Erythroblast (primary cell): ENCODE results near the gene DCK.
"Not testable (repeated sequence)": the region's sequence is repeated elsewhere in the genome, so short reads cannot be mapped to it uniquely, and the experiment has no call there.

Experiments used
- DNase-seq, 2 experiments: peaks; one replicate each; lab custom pipeline; 2025; lab: John Stamatoyannopoulos, UW
- GATA1 ChIP-seq: IDR thresholded peaks from 2 replicates; pipeline ENCODE4 v1.6.1; 2011; ENCODE audit warnings: low read depth, mild to moderate bottlenecking, control low read depth, low read length, moderate library complexity
- POLR2A ChIP-seq: IDR thresholded peaks from 2 replicates; pipeline ENCODE4 v1.6.1; 2011; ENCODE audit warnings: mild to moderate bottlenecking, low read length

DCK gene

DNA sequence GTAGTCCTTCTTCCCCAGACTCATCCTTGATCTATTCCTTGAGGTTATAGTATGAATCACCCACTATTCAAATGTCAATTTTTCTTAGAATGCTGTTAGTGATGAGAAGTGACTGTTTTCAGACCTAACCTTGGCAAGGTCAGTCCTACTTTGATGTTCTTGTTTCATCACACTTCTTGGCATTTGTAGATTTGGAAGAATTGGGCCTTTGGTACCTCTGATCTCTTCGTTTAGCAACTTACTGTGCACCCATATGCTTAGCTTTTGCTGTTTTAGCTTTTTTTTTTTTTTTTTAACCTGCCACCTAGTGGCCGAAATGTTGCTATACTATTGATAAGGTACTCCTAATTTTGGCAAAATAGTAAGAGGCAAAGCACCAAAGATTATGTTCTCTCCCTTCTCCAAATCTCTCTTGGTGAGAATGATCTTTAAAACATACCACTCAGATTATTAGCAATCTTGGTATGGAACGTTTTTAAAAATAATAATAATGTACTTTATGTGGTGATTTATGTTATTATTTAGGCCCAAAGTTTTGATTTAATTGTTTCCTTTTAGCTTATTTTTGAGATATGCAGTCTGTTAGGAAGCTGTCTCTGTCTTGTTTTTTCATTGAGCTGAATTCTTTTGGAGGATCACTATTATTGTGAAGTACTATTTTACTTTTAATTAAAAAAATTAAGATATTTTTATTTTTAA, 16.6 kb downstream of the DCK start:
- peak; percentile 66 to 74 for DNase-seq
- TF ChIP-seq GATA1, result no peak
- TF ChIP-seq POLR2A, result no peak

DNA sequence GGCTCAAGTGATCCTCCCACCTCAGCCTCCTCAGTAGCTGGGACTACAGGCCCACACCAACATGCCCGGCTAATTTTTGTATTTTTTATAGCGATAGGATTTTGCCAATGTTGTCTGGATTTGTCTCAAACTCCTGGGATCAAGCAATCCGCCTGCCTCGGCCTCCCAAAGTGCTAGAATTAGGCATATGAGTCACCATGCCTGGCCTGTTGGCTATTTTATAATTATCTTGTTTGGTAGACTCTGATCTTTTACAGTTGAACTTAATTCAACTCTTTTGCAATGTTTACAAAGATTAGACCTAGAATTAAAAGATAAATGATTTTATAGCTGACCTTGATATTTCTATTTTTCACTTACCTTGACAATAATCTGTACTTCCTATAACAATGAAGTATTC, 18.0 kb downstream of the DCK start:
- TF ChIP-seq GATA1, result no peak
- TF ChIP-seq POLR2A, result no peak
- no peak for DNase-seq

DNA sequence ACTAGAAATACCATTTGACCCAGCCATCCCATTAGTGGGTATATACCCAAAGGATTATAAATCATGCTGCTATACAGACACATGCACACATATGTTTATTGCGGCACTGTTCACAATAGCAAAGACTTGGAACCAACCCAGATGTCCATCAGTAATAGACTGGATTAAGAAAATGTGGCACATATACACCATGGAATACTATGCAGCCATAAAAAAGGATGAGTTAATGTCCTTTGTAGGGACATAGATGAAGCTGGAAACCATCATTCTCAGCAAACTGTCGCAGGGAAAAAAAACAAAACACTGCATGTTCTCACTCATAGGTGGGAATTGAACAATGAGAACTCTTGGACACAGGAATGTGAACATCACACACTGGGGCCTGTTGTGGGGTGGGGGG, 23.9 kb downstream of the DCK start:
- DNase-seq, result not testable (repeated sequence)

DNA sequence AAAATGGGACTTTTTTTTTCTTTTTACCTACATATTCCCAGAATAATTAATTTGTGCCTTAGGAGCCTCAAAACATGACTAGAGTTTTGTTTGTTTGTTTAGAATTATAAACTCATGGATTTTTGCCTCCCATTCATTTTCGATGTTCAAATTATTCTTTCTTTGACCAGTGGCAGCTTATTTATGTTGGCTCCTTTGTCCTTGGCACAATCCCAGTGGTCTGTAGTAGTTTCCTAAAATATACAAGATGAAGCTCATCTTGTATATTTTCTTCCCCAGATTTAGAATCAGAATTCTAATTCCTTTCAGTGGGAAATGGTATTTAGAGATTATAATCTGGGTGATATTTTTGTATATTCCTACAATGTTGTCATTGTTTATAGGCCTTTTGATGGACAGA, 27.2 kb downstream of the DCK start:
- DNase-seq, result no peak
- TF ChIP-seq GATA1 (no peak), POLR2A (no peak)

DNA sequence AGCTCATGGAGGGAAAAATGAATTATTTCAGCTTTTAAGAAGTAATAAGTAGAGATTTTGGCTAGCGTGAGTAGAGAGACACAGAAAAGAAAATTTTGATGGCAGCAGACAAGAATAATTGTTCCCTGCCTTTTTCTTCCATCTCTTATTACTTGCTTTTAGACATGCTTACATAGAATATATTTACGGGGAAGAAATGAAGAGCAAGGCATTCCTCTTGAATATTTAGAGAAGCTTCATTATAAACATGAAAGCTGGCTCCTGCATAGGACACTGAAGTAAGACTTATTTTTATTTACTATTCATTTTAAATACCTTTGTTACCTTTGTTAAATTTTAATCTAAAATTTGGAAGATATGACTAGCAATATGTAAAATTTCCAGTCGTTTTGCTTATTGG, 32.2 kb downstream of the DCK start:
- TF ChIP-seq POLR2A (no peak), GATA1 (no peak)
- no peak for DNase-seq

DNA sequence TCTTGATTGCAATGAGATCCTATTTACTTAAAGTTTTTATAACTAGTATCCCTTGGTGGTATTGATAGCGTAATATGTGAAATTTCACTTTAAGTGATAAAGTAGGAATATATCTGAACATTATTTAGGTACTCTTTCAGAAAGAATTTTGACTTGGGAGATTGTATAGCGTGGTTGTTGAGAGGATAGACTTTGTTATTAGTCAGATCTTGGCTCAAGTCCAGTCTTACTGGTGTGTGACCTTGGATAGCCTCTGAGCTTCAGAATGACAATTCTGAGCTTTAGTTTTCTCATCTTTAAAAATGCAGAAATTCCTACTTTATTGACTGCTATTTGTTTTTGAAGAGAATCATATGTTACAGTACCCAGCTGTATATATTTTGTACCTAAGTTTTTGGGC, 32.6 kb downstream of the DCK start:
- DNase-seq, result peak; percentile 76 to 87
- no peak for TF ChIP-seq POLR2A
- TF ChIP-seq GATA1, result no peak

DNA sequence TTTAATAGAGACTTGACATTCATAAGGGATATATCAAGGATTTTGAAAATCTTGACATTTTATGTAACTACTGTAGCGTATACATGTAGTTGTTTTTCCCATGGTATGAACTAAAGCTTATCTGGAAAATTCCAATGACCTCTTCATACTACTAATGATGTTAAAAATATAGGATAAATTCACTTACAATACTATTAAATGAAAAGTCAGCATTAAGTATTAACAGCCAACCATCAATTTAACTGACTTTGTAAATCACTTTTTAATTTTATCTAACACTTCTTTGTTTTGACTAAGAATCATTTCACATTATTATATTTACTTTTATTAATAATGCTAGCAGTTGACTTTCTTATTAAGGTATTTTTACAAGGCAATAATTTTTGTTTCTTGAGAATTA, 34.2 kb downstream of the DCK start:
- TF ChIP-seq GATA1 (no peak), POLR2A (no peak)
- DNase-seq, result no peak

DNA sequence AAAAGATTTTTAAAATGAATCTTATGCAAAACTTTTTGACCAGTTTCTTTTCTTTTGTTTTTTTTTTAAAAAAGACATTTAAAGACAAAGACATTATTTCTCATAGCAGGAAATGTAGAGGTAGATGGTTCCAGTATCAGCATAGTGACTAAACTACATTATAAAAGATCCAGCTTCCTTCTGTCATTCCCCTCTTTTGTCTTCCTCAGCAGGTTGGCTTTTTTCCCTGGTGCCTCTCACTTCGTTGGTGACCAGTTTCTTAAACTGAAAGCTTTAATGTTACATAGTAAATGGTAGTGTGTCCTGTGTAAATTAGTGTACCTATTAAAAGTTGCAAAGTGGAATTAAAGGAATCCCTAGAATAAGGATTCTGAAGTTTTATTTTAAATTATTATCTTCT, 36.1 kb downstream of the DCK start:
- TF ChIP-seq POLR2A, result no peak
- TF ChIP-seq GATA1, result no peak
- DNase-seq, result no peak

DNA sequence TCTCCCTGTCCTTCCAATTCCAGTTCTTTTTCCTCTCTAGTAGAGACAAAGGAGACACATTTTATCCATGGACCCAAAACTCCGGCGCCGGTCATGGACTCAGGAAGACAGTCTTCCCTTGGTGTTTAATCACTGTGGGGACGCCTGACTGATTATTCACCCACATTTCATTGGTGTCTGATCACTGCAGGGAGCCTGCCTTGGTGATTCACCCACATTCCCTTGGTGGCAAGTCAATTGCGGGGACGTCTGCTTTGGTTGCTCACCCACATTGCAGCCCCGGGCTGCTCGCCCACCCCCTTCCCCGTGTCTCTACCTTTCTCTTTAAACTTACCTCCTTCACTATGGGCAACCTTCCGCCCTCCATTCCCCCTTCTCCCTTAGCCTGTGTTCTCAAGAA, 38.7 kb downstream of the DCK start:
- DNase-seq, result not testable (repeated sequence)

DNA sequence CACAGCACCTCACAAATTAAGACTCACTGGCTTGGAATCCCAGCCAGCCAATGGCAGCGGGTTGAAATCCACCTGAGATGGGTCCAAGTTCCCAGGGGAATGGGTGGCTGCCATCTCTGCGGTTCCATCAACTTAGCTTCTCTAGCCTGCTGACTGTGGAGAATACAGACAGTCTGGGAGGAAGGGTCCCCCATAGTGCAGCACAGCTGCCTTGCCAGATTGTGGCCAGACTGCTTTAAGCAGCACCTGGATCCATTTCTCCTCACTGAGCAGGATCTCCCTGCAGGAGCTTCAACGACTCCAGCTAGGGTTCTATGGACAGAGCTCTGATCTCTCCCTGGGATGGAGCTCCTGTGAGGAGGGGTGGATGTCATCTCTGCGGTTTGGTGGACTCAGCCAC, 51.8 kb downstream of the DCK start:
- no peak for DNase-seq
- TF ChIP-seq POLR2A, result no peak
- TF ChIP-seq GATA1, result no peak

DNA sequence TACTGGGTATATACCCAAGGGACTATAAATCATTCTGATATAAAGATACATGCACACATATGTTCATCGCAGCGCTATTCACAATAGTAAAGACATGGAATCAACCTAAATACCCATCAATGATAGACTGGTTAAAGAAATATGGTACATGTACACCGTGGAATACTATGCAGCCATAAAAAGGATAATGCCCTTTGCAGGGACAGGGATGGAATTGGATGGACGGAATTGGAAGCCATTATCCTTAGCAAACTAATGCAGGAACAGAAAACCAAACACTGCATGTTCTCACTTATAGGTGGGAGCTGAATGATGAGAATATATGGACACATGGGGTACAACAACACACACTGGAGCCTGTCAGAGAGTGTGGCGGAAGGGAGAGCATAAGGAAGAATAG, 55.9 kb downstream of the DCK start:
- DNase-seq, result no peak
- TF ChIP-seq GATA1, result no peak
- no peak for TF ChIP-seq POLR2A

DNA sequence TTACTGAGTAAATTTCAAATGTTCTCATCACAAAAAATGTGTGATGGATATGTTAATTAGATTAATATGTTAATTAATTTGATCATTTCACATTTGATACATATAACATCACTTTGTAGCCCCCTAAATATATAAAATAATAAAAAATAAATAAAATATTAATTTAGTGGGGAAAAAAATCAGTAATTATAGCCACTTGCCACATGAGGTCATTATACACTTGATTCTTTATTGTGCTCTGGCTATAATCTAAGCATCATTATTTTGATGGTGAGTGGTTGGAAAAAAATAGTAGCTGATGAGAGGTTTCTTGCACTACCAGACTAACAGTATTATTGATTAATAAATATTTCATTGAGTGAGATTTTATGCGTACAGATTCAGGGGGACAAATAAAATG, 57.4 kb downstream of the DCK start:
- no peak for TF ChIP-seq GATA1
- no peak for TF ChIP-seq POLR2A
- DNase-seq, result no peak

DNA sequence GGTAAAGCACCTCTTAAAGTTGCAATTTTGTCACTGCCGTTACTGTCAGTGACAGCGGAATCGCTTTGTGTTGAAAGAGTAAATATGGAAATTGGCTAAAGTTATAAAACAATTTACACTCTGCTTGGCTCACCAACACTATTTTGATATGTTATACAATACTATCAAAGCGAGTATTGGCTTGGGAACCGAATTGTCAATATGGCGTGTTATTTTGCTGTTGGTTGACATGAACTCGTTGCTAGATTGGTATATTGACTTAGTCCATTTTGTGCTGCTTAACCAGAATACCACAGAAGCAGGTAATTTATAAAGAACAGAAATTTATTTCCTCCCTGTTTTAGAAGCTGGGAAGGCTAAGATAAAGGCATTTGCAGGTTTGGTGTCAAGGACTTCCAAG, 58.6 kb downstream of the DCK start:
- no peak for DNase-seq
- no peak for TF ChIP-seq POLR2A
- TF ChIP-seq GATA1, result no peak

DNA sequence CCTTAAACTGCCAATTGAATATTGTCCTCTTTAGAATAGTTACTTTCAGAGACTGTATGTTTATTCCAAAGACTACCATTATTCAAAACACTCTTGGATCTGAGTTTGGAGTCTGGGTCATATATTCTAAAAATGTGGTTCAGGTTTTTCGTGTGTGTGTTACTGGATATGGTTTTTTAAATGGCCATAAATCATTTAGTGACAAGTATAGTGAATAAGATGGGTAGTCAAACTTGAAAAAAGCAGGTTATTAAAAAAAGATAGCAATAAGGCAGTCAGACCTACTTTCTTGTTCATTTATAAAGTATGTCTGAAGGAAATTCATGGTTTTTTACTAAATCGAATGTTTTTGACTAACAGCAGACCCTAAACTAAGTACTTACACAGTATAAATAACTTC, 59.3 kb downstream of the DCK start:
- TF ChIP-seq POLR2A (no peak), GATA1 (no peak)
- no peak for DNase-seq

DNA sequence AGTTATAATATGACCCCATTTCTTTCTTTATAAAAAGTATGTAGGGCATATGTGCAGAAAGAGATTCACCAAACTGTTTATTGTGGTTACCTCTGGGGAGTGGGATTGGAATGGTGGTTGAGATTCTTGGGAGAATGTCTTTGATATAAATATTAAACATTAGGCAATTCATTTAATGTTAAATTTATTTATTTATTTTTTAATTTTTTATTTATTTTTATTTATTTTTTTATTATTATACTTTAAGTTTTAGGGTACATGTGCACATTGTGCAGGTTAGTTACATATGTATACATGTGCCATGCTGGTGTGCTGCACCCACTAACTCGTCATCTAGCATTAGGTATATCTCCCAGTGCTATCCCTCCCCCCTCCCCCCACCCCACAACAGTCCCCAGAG, 60.2 kb downstream of the DCK start:
- DNase-seq, result not testable (repeated sequence)

DNA sequence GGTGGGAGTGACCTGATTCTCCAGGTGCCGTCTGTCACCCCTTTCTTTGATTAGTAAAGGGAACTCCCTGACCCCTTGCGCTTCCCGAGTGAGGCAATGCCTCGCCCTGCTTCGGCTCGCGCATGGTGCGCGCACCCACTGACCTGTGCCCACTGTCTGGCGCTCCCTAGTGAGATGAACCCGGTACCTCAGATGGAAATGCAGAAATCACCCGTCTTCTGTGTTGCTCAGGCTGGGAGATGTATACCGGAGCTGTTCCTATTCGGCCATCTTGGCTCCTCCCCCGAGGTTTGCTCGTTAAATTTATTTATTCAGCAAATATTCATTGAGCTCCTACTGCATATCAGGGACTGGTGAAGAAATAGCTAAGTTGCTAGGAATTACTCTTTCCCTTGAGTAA, 66.1 kb downstream of the DCK start:
- not testable (repeated sequence) for DNase-seq
